Measurements from ENCODE around the gene OVCA2.
A peak's percentile ranks its signal among the peaks of the same experiment; 100 is the strongest.

The OVCA2 gene

DNA sequence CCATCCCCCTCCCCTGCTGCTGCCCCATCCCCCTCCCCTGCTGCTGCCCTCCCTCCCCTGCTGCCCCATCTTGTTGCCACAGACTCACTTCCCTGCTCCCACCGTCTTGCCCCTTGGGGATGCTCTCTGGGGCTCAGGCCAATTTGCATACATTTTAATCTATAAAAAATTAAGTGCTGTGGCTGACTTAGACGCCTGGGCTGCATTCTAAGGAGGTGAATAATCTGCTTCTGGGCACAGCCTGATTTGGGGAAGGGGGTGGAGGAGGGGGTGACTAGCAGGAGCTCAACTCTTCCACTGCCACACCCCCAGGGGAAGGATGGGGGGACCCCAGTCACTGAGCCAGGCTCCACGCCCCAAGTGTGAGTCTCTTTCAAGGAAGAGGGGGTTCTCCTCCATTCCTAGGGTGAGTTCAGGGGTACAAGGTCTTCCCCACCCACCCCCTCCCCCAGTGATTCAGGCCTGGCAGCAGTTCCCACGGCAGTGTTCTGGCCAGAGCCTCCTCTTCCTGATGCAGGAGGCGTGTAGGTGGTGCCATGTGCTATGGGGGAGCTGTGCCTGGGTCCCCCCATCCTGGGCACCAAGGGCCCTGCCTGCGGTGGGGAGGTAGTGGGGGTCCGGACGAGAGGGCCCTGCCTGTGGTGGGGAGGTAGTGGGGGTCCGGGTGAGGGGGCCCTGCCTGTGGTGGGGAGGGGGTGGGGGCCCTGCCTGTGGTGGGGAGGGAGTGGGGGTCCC lies 6.8 kb upstream of the OVCA2 start:
- DNase-seq = peak; percentile 55

DNA sequence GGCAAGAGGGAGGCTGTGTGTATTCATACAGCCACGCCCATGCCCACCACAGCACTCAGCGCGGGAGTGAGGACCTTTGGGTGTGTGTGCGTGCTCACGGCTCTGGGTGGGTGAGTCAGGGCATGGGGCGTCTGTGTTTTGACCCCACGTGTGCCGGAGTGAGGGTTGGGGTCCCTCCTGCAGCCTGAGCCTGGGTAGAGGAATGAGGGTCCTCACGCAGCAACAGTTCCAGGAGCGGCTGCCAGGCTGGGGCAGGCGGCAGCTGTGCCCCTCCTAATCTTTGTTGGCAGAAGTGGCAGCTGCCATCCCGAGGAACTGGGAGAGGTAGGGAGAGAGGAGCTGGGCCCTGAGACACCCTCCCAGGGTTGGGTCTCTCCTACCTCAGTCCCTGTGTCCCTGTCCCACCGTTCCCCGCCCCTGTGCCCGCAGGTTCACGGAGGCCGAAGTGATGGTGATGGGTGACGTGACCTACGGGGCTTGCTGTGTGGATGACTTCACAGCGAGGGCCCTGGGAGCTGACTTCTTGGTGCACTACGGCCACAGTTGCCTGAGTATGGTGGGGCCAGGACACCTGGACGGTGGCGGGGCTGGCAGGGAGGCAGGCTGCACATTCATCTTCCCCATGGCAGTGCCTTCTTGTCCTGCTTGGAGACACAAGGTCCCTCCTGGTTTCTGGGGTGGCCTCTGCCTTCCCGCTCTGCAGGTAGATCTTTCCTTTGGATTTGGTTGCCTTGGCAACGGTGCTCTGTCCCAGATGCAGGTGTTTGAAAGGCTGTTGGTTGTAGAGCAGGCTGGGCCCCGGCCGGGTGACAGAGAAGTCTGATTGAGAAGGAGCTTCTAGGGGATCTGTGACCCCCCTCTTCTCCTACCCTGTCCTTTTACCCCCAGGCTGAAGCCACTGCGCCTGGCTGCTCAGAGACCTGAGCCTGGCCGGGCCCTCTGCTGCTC lies 6.0 kb upstream of the OVCA2 start:
- no peak for DNase-seq

DNA sequence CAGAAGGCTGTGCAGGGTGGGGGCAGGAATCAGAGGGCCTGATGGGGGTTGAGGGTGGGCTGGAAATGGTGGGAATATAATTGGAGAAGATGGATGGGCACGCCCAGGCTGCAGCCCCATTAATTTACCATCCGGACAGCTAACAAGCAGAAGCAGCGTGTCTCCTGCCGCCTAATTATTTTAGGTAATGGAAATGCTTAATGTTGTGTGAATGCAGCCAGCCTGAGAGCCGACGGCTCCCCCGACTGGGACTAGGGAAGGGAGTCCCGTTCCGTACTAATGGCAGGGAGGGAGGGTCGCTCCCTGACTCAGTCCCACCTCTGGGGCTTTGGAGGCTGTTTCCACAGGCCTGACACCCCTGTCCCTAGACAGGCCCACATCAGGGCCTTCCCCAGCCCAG lies 4.7 kb upstream of the OVCA2 start:
- no peak for DNase-seq

DNA sequence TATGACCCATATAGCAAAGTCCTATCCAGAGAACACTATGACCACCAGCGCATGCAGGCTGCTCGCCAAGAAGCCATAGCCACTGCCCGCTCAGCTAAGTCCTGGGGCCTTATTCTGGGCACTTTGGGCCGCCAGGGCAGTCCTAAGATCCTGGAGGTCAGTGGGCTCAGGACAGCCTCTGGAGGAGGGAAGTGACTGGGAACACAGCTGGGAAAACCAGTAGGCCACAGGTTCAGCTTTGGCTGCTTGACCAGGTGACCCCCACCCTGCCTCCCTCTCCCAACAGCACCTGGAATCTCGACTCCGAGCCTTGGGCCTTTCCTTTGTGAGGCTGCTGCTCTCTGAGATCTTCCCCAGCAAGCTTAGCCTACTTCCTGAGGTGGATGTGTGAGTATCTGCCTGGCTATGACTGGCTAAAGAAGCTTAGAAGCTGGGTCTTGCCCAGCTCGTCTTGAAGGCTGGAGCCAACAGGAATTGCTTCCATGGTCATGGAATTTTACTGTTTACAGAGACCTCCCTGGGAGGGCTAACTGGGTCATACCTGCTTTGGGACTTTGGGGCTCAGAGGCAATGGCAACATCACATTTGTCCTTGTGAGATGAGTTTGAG lies 1.5 kb upstream of the OVCA2 start:
- peak; percentile 60 for DNase-seq

DNA sequence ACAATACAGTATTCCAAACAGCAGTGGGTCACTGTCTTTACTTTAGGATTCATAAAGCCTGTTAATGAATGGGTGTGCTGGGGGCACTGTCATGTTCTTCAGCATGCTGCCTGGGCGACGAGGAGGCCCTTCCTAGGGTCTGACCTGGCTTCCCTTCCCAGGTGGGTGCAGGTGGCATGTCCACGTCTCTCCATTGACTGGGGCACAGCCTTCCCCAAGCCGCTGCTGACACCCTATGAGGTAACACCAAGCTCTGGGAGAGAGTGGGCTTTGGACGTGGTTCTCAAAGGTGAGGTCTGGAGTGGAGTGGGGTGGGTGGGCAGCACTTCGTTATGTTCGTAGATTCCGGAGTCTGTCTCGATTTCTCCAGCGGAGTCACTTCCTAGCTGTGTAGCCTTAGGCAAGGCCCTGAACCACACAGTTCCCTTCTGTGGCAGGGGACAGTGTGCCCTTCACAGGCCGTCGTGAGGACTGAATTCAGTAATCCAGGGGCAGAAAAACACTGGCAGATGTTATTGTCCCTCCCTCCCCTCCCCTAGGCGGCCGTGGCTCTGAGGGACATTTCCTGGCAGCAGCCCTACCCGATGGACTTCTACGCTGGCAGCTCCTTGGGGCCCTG lies 771 bp upstream of the OVCA2 start:
- DNase-seq = peak; percentile 98

DNA sequence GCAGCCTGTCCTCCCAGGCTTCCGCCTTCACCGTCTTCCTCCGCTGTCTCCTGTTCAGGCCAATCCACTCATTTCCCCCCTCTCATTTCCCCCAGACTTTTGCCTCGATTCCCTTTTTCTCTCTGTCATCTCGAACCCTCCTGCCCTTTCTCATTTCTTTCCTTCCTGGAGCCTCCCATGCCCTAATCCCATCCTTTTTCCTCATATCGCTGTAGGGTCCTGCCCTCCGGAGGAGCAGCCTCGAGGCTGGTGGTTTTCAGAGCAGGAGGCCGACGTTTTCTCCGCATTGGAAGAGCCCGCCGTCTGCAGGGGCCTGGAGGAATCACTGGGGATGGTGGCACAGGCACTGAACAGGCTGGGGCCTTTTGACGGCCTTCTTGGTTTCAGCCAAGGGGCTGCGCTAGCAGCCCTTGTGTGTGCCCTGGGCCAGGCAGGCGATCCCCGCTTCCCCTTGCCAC lies 597 bp downstream of the OVCA2 start:
- DNase-seq = peak; percentile 52

DNA sequence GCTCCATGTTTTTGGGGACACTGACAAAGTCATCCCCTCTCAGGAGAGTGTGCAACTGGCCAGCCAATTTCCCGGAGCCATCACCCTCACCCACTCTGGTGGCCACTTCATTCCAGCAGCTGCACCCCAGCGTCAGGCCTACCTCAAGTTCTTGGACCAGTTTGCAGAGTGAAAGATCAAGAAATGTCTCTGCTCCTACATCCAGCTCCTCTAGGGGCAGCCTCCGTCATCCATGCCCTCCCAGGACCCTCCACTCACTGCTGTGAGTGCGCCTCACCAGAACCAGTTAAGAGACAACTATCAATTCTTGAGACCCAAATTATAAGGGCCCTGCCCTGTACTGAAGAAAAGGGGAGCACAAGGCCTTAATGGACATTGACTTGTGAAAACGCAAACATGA lies 1.1 kb downstream of the OVCA2 start:
- peak; percentile 34 for DNase-seq

DNA sequence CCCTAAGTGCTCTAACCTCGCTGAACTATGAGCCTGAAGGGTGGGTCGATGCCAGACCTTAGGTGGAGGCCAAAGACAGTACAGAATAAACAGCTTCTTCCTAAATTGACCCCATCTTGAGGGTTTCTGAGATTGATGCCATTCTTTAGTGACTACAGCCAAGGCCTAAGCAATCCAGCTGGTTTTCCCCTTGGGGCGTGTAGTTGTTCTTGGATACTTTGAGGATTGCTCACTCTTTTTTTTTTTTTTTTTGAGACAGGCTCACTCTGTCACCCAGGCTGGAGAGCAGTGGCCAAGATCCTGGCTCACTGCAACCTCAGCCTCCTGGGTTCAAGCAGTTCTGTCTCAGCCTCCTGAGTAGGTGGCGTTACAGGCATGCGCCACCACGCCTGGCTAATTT lies 2.0 kb downstream of the OVCA2 start:
- no peak for DNase-seq

DNA sequence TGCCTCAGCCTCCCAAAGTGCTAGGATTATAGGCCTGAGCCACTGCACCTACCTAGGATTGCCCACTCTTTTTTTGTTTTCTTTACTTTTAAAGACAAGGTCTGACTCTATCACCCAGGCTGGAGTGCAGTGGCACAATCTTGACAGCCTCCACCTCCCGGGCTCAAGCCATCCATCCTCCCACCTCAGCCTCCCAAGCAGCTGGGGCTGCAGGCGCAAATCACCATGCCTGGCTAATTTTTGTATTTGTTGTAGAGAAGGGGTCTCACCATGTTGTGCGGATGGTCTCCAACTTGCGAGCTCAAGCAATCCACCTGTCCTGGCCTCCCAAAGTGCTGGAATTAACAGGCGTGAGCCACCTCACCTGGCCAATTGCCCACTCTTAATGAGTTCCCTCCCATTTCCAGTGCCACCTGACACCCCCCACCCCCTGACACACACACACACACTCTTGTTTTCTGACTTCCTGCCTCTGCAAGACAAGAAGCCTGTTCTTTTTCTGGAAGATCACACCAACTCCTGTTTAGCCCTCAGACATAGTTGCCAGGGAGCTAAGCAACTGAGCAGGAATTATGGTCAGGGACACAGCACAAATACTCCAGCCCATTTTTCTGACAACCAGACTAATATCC lies 2.6 kb downstream of the OVCA2 start:
- no peak for DNase-seq

DNA sequence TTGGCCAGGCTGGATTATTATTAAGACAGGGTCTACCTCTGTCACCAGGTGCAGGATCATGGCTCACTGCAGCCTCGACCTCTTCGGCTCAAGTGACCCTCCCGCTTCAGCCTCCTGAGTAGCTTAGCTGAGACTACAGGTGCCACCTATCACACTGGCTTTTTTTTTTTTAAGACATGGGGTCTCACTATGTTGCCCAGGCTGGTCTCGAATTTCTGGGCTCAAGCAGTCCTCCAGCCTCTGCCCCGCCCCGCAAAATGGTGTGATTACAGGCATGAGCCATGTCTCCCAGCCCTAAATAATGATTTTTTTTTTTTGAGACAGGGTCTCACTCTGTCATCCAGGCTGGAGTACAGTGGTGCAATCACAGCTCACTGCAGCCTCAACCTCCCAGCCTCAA lies 5.8 kb downstream of the OVCA2 start:
- no peak for DNase-seq

DNA sequence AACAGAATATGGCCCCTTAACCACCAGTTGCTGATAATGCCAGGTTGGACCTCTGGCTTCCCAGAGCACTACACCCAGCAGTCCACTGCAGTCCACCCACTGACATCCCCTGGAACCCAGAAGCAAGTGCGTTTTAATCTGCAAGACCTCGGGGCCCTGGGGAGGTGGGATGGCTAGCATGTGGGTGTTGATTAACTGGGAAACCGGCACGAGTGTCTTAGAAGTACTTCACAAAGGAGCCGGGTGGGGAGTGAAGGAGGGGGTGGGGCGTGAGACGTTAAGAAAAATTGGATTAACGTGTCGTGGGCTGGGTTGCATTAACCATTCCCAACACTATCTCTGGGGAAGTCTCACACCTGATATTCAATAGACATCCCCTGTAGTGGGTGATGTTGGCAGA lies 7.0 kb downstream of the OVCA2 start:
- DNase-seq = peak; percentile 83

DNA sequence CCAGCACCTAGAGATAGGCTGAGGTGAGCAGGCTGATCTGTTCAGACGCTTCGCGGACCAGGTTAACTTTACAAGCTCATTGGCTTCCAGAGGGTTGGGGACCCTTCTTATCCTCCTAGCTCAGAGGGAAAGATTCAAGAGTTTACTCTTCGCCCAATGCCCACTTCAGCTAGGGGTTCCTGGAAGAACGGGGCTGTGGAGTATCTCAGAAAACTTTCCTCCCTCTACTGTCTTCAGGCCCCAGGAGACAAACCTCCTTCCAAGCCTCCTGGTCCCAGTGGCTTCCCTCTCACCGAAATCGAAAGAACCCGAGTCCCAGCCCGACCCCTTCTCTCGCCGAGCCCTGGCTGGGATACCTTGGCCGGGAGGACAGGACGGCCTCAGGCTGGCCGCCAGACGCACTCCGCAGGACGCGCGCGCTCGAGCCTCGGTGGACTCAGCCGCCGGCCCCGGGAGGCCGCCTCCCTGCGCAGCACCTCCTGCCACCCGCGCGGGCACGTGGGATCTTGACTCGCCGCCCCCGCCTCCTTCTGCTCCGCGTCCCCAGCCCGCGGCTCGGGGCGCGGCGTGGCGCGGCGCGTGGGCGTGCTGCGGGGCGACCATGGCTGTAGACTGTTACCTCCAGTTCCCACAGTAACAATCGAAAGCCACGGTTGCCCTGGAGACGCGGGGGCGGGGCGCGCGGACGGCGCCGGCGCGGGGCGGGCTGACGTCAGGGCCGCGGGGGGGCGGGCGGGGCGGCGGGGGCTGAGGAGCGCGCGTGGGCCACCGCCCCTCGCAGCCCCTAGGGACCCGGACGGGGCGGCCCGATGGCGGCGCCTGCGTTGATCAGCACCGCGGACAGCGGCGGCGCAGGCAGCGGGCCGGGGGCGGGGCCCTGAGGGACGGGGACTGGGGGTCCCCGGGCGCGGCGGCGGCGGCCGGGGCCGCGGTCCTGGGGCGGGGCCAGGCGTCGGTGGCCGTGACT lies 7.8 kb downstream of the OVCA2 start:
- peak; percentile 89 for DNase-seq

DNA sequence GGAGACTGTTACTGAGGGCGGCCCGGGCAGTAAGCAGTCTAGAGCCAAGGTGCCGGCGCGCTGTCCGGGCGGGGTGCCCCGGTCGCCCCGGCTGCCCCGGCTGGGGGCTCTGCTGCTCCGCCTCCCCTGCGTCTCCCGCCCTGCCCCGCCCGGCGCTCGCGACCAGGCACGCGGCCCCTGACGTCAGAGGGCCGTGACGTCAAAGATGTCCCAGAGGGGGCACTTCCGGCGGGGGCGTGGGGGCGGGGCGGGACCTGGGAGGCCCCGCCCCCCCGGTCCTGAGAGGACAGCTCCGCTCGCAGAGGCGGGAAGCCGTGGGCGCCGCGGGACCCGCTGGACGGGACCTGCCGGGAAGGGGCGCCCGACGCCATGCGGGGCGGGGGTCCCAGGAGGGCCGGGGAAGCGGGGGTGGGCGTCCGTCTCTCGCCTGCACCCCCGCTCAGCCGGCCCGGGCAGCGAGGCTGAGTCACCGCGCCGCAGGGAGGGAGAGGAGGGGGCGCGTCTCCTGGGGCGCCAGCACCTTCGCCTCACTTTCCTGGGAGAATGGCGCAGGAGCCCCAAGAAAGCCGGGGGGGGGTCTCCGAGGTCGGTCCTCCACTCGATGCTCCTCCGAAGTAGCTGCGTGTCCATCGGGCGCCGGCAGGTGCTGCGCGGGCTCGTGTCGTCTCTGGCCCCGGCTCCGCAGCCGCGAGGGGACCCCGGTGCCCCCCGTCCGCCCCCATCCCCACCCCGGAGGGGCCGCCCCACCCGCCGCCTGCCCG lies 8.7 kb downstream of the OVCA2 start:
- DNase-seq = peak; percentile 86

DNA sequence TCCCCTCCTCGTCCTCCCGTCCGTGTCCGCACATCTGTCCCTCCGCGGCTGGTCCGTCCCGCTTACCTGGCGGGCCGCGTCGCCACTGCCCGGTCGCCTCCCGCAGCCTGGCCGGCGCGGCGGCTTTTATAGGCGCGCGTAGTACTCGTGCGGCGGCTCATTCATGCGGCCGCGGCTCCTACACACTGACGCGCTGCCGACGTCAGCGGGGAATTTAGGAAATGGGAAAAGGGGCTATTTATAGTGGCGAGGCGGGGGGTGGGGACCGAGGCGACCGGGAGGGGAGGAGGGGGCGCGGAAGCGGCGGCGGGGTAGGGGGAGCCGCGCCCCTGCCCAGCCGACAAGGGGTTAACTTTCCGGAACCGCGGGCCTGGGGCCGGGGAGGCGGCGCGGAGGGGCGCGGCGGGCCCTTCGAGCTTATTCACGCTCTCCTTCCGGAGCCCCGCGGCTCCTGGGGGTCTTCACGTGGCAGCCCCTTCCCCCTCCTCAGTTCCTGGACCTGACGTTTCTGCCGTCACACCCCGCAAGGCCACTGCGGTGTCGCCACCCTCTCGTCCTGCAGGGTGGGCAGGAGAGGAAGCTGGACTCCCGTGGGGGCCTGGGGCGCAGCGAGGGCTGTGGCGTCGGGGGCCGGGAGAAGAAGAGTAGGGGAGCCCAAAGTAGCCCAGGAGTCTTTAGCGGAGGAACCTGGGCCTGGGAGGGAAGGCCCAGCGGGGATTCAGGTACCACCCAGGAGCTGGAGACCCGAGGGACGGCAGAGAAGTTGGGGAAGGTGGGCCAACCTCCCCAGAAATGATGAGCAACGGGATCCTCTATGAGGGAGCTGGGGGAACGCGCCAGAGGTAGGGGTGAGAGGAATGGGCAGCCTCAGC lies 9.5 kb downstream of the OVCA2 start:
- peak; percentile 73 for DNase-seq

DNA sequence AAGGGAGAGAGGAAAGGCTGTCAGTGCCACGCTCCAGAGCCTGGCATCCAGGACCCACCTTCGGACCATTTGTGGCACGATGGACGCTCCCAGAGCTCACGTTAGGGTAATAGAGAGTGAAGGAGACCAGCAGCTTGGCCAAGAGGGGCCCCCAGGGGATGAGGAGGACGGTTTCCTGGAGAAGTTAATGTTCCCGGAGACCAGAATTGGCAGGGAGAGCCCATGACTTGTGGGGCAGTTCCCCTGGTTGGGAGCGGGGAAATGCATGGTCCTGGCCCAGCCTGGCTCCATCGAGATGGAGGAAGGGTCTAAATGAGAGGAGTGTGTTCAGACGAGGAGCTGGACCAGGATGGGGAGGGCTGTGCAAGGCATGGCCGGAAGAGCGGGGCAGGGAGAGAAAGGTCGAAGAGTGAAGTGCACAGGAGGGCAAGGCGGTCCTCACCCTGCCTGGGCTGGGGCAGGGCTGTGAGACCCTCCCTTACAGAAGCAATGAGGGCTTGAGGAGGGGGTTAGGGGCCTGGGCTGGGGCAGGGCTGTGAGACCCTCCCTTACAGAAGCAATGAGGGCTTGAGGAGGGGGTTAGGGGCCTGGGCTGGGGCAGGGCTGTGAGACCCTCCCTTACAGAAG lies 10.2 kb downstream of the OVCA2 start:
- DNase-seq = peak; percentile 61

DNA sequence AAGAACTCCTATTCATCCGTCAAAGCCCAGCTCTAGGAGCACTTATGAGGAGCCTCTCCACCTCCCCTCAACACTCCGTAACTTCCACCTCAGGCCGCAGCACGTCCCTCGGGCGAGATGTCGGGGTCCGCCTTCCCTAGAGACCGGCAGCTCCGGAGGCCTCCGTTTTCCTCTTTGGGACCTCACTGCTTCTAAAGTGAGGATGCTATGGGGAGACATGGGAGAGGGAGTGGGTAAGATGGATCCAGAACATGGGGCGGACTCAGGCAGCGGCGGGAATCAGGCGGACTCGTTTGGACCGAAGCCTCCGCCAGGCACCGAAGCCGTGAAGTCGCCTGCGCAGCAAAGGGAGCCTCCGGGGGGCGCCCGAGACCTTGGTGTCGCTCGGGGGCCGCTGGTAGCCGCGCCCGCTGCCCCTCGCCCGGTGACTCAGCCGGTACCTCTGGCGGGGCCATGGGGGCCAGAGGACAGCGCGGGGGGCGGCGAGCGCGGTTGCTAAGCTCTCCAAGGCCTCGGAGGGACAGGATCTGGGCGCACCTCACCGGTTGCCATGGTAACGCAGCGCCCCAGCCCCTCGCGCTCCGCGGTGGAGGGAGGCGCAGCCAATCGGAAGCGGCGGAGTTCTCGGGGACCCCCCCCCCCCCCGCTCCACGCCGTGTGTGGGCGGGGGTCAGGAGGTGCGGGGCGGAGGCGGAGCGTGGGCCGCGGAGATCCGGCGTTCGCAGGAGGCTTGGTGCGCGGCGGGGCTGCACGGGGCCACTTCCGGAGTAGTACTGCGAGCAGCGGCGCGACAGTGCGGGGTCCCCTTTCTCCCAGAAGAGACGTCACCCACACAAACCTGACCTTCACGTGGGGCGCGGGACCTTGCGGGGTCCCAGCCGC lies 11.8 kb downstream of the OVCA2 start:
- peak; percentile 85 for DNase-seq

DNA sequence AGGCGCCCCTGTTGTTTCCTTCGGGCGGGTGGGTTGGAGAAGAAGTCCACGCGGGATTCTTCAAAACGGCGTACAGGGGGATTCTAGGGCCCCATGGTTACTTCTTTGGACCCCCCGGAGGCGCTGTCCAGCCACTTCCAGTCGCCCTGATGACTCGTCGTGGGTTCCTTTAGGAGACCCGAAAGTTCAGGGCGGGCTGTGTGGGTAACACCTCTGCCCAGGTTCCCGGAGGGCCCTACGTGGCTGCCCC lies 12.4 kb downstream of the OVCA2 start:
- DNase-seq = no peak

Data from NCI-H82 (cell line).